Aorta (tissue), 5 donors: ENCODE measurements around the gene NPW. TPM values are rescaled to one million over a fixed set of nuclear protein-coding genes. Genes with fewer than 3 reads are reported as not detected.

Experiments used
- ATAC-seq: fragments of 200-7000 bp; cut with Tn5 transposase; one replicate; pipeline ENCODE4 v1.9.1; 2022; ENCODE audit warnings: moderate library complexity; ENCODE audit not compliant: low FRiP score
- DNase-seq, 2 donors: peaks; one replicate each; pipeline ENCODE4 v3.0.0-alpha.2; 2020
- H3K27ac ChIP-seq, 2 donors: one replicate each; pipeline ENCODE4 v1.5.1; 2013; ENCODE audit warnings: low read length in 2 of 2, mild to moderate bottlenecking in 2 of 2, moderate library complexity in 2 of 2, control low read depth in 1 of 2, inconsistent platforms in 1 of 2, low read depth in 1 of 2
- H3K27me3 ChIP-seq, 2 donors: one replicate each; pipeline ENCODE4 v1.6.1; 2013; ENCODE audit warnings: control low read depth in 1 of 2, low read length in 1 of 2, mild to moderate bottlenecking in 1 of 2, moderate library complexity in 1 of 2; ENCODE audit not compliant: insufficient read depth in 2 of 2, control insufficient read depth in 1 of 2
- H3K36me3 ChIP-seq, 2 donors: one replicate each; pipeline ENCODE4 v1.6.1; 2013; ENCODE audit warnings: control low read depth in 1 of 2, low read length in 1 of 2, mild to moderate bottlenecking in 1 of 2; ENCODE audit not compliant: insufficient read depth in 2 of 2, control insufficient read depth in 1 of 2
- H3K4me1 ChIP-seq, 2 donors: one replicate each; pipeline ENCODE4 v1.6.1; 2013; ENCODE audit warnings: low read length in 2 of 2, control low read depth in 1 of 2, mild to moderate bottlenecking in 1 of 2, moderate library complexity in 1 of 2; ENCODE audit not compliant: insufficient read depth in 2 of 2, control insufficient read depth in 1 of 2
- H3K4me3 ChIP-seq, 2 donors: one replicate each; pipeline ENCODE4 v1.5.1; 2013; ENCODE audit warnings: low read length in 2 of 2, control low read depth in 1 of 2, mild to moderate bottlenecking in 1 of 2
- H3K9me3 ChIP-seq: one replicate; pipeline ENCODE4 v1.6.1; 2013; ENCODE audit warnings: mild to moderate bottlenecking, low read length; ENCODE audit not compliant: control insufficient read depth
- WGBS, 2 donors: extraction: QIAGEN DNeasy Blood & Tissue Kit; methylation state at CpG; one replicate each; pipeline ENCODE4 v1.1.7; 2013; 5-methylcytosine and 5-hydroxymethylcytosine counted together
- intact Hi-C, 2 donors: fragments of 100-400 bp; cut with DNase I; formaldehyde crosslinking; loops; one replicate each; pipeline versions ENCODE4 v1.14.2 to v1.15.0; 2022
- polyA plus RNA-seq, 2 donors: library from polyadenylated mRNA; stranded (reverse); fragments of 200-250 nt; gene quantifications; one replicate each; pipeline ENCODE4 v1.2.3, GENCODE V29; 2013
- total RNA-seq, 2 donors: library from RNA; stranded (reverse); fragmentation: NEBNext Ultra II Directional; extraction: Animal tissue kit (Norgen Biotek cat#: 25700); gene quantifications; one replicate each; pipeline ENCODE4 v1.2.1, GENCODE V29; 2021
- donor health status: healthy with polysubstance abuse.
- donor health status: Bipolar disorder and iron deficiency.
- donor health status: DM: no; HTN: no; CAD: no.
- donor health status: DM: no; HTN: no; CAD: no.
- donor health status: DM: yes; HTN: yes; CAD: no.

The NPW gene
- total and polyA plus RNA-seq, 4 donors: 0.56 to 1.2 TPM; not detected in 2

DNA sequence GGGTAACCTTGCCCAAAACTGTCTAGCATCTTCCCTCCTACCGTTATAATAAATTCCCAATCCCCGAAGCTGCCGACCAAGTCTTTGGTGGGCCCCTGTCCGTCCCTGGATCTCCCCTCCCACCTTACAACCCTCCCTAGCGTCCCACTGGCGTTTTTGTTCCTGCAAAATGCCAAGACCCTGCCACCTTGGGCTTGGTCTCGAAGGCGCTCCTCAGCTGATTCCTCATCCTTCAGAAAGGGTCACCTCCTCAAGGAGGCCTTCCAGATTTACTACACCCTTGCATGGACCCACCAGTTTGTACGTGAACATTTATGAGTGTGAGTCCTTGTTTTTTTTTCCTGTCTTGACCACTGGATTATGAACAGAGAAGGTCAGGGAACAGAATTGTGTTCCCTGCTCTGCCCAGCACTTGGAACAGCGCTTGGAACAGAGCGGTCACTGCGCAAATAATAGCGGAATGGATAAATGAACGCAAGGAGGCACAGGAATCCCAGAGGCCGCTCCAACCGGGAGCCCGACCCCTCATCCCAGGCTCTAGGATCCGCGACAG, 36.5 kb upstream of the NPW start:
- H3K4me1 ChIP-seq: peaks cover 0 to 1% of the 10 kb centered on the region in 2 donors
- peaks cover 0 to 2% of the 10 kb centered on the region in 2 donors for H3K27me3 ChIP-seq

DNA sequence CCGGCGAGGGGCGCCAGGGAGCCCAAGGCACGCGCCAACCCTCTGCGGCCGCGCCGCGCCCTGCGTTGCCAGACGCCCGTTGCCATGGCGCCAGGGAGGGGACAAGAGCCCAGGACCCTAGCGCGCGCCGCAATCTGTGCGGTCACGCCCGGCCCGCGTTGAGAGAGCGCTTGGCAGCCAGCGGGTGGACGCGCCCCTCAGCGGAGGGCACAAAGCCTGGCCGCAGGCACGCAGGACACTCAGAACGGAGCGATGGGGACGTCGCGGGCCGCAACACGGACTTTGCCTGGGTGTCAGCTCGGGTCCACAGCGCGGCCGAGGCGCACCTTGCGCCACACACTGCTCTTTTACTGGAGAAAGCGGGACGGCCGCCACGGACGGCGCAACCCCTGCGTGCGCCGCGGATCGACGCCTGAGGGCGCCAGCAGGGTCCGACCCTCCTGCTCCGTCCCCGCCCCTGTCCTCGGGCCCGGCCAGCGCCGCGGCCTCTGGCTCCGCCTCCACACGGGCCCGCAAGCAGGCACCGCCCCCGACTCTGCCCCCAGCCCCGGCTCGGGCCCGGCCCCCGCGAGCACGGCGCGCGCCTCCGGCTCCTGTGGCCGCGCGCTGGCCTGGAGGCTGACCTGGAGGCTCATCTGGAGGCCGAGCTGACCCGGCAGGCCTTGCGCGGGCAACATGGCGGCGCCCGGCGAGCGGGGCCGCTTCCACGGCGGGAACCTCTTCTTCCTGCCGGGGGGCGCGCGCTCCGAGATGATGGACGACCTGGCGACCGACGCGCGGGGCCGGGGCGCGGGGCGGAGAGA, 35.8 kb upstream of the NPW start, which contains the start of gene GFER:
TSS of gene GFER (plus strand) at position 650 of the 803 bp plus-strand sequence. CDS start at position 676, 26 bp downstream.
- Histone ChIP-seq H3K4me3 (peak within 1 kb of the TSS; percentile 39 to 78), H3K4me1 (peaks cover 0 to 1% of the 10 kb centered on the region in 2 donors), H3K36me3 (no peaks in the 10 kb centered on the region), H3K27me3 (peaks cover 0 to 2% of the 10 kb centered on the region in 2 donors), H3K27ac (peak within 1 kb of the TSS in 1 of 2 donors; percentile 0), H3K9me3 (no peaks in the 10 kb centered on the region)
- ATAC-seq (peak; percentile 95), DNase-seq (peak; percentile 95 to 96)
- intact Hi-C loops: no loop called here
- 0% methylated on average over 86 to 109 of the region's 109 CpGs for WGBS, 2 donors

More for the DNA sequence above, 36.5 kb upstream of the NPW start:
- peaks cover 0 to 4% of the 10 kb centered on the region in 2 donors for H3K36me3 ChIP-seq
- H3K9me3 ChIP-seq: no peaks in the 10 kb centered on the region
- H3K4me3 ChIP-seq: peak overlapping the region in 1 of 2 donors; percentile 1
- H3K27ac ChIP-seq: no peak overlapping the region
- DNase-seq (no peak), ATAC-seq (no peak)
- intact Hi-C loops: no loop called here
- 22 to 24% methylated on average over 19 of the region's 19 CpGs for WGBS, 2 donors

DNA sequence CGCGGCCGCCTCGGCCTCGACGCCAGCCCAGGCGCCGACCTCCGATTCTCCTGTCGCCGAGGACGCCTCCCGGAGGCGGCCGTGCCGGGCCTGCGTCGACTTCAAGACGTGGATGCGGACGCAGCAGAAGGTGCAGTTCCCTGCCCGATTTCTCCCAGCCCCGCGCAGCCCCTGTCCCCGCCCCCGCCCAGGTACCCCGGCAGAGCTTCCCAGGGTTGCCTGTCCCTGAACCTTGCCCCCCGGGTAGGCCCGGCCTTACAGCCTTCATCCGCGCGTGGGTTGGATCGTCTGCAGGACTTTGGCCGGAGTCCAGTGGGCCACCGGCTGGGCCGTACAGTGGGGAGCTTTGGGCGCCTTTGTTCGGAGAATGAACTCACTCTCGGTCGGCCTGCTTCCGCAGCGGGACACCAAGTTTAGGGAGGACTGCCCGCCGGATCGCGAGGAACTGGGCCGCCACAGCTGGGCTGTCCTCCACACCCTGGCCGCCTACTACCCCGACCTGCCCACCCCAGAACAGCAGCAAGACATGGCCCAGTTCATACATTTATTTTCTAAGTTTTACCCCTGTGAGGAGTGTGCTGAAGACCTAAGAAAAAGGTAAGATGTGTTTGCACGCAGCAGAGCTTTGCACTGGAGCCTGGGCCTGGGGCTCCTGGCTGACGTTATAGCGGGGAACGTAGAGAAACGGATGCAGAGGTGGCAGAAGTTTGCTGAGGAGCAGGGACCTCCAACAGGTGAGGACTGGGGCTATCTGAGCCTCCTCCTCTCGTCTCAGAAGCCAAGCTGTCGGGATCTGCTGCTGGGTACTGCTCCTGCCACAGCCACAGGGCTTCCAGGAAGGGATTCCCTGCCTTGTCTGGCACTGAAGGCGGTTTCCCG, 35.0 kb upstream of the NPW start:
- no peaks in the 10 kb centered on the region for H3K36me3 ChIP-seq
- no peaks in the 10 kb centered on the region for H3K9me3 ChIP-seq
- no peak overlapping the region for H3K27ac ChIP-seq
- peak overlapping the region; percentile 39 to 78 for H3K4me3 ChIP-seq
- DNase-seq (no peak), ATAC-seq (no peak)
- intact Hi-C loops: no loop called here
- WGBS, 2 donors: 11% methylated on average over 53 to 58 of the region's 58 CpGs
- H3K4me1 ChIP-seq: peaks cover 0 to 1% of the 10 kb centered on the region in 2 donors
- H3K27me3 ChIP-seq: no peaks in the 10 kb centered on the region

DNA sequence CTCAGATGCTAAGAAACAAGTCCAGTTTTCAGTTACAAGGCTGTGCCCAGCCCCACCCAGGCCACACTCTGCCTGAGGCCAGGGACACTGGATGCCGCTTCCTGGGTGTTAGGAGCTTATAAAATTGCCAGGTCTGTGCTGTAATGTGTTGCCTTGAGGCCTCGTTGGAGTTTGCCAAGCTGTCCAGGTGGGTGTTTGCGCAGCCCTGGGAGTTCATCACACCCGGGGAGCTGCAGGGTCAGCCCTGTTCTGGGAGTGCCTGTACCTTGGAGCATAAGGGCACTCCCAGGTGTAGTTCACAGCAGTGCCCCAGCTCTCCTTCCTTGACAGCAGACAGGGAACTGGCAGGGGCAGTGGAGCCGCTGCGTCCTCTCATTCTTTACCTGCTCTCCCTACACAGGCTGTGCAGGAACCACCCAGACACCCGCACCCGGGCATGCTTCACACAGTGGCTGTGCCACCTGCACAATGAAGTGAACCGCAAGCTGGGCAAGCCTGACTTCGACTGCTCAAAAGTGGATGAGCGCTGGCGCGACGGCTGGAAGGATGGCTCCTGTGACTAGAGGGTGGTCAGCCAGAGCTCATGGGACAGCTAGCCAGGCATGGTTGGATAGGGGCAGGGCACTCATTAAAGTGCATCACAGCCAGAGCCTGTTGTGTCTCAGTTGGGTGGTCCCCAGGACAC, 34.0 kb upstream of the NPW start:
- no peak overlapping the region for H3K4me3 ChIP-seq
- H3K27ac ChIP-seq: no peak overlapping the region
- peaks cover 0 to 1% of the 10 kb centered on the region in 2 donors for H3K4me1 ChIP-seq
- no peak for ATAC-seq
- whole genome bisulfite sequencing, 2 donors: 93 to 94% methylated on average over 14 of the region's 14 CpGs
- H3K36me3 ChIP-seq: no peaks in the 10 kb centered on the region
- intact Hi-C loops: no loop called here
- H3K9me3 ChIP-seq: no peaks in the 10 kb centered on the region
- DNase-seq: no peak
- no peaks in the 10 kb centered on the region for H3K27me3 ChIP-seq

DNA sequence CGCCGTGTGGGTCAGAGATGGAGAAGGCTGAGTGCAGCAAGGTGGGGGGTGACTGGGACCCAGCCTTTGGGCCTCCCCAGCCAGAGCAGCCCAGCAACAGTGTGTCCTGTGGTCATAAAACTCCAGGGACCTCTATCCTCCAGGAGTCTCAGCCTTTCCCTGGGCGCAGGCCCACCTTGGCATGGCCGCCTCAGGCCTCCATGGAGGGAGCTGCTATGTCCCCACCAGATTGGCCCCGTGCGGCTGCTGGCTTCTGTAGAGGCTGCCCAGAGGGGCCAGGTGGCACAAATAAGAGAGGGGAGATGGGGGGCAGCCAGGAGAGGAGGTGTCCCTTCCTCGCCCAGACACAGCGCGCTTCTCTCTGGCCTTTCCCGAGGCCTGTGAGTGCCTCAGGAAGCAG, 32.4 kb upstream of the NPW start:
- intact Hi-C loops: no loop called here
- no peak for DNase-seq
- 89 to 93% methylated on average over 10 of the region's 10 CpGs for WGBS, 2 donors
- ATAC-seq: no peak
- peaks cover 0 to 1% of the 10 kb centered on the region in 2 donors for H3K4me1 ChIP-seq
- no peaks in the 10 kb centered on the region for H3K27me3 ChIP-seq
- no peaks in the 10 kb centered on the region for H3K36me3 ChIP-seq
- H3K9me3 ChIP-seq: no peaks in the 10 kb centered on the region
- no peak overlapping the region for H3K4me3 ChIP-seq
- no peak overlapping the region for H3K27ac ChIP-seq

DNA sequence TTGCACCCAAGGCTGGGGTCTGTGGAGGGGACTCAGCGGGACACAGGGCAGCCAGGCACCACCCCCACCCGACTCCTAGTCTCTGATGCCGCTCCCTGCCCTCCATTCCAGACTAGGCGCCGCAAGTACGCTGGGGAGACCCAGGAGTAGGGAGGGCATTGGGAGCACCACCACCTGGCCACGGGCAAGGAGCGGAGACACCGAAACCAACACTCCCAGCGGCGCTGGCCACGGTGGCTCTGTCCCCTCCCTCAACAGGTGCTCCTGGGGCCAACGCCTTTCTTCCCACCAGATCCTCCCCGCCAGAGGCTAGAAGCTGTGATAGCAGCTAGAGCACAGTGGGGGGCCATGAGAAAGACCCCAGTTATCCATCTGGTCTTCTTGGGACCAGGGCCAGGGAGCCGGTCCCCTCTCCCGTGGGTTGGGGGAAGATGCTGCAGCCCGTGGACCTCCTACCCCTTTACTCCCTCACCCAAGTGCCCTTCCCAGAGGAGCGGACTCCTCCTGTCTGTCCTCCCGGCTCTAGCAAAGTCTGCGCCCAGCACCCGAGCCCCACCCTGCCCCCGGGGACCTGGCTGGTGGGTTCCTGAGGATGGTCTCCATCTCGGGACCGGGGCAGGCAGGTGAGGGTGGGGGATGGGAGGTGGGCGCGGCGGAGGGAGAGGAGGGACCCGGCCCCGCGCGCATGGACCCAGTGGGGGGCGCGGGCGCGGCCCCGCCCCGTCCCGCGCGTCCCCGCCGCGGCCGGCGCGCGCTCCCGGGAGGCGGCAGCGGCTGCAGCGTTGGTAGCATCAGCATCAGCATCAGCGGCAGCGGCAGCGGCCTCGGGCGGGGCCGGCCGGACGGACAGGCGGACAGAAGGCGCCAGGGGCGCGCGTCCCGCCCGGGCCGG, 30.1 kb upstream of the NPW start, which contains the start of gene SYNGR3:
TSS of gene SYNGR3 (plus strand) at position 762 of the 892 bp plus-strand sequence. CDS start 133 bp downstream, outside the sequence.
- H3K27ac ChIP-seq: no peak within 1 kb of the TSS
- no peaks in the 10 kb centered on the region for H3K9me3 ChIP-seq
- DNase-seq: no peak
- no peaks in the 10 kb centered on the region for H3K36me3 ChIP-seq
- no peak within 1 kb of the TSS for H3K4me3 ChIP-seq
- no peaks in the 10 kb centered on the region for H3K27me3 ChIP-seq
- no peak for ATAC-seq
- 6 to 9% methylated on average over 41 to 67 of the region's 67 CpGs for WGBS, 2 donors
- H3K4me1 ChIP-seq: no peaks in the 10 kb centered on the region
- intact Hi-C loops: no loop called here

DNA sequence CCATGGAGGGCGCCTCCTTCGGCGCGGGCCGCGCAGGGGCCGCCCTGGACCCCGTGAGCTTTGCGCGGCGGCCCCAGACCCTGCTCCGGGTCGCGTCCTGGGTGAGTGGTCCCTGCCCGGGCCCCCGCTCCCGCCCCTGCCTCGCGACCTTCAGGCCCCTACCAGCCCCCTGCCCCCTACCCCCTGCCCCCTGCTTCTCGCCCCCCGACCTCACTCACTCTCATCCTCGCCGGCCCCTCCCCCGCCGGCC, 29.6 kb upstream of the NPW start:
- Histone ChIP-seq H3K27me3 (no peaks in the 10 kb centered on the region), H3K4me3 (no peak overlapping the region), H3K9me3 (no peaks in the 10 kb centered on the region), H3K36me3 (no peaks in the 10 kb centered on the region), H3K27ac (no peak overlapping the region), H3K4me1 (no peaks in the 10 kb centered on the region)
- DNase-seq: no peak
- intact Hi-C loops: no loop called here
- ATAC-seq: no peak
- 0 to 1% methylated on average over 1 to 25 of the region's 25 CpGs for WGBS, 2 donors
